IPS-15b (cell line): ENCODE data around the gene IBA57.

ENCODE experiments used
- H3K27me3 ChIP-seq: one replicate; pipeline ENCODE4 v1.6.1; 2013; ENCODE audit warnings: low read length; ENCODE audit not compliant: control insufficient read depth, insufficient read depth
- H3K36me3 ChIP-seq: one replicate; pipeline ENCODE4 v1.6.1; 2013; ENCODE audit warnings: low read length; ENCODE audit not compliant: control insufficient read depth, insufficient read depth
- H3K4me1 ChIP-seq: one replicate; pipeline ENCODE4 v1.6.1; 2013; ENCODE audit warnings: mild to moderate bottlenecking, low read length; ENCODE audit not compliant: control insufficient read depth, insufficient read depth
- H3K4me3 ChIP-seq: one replicate; pipeline ENCODE4 v1.5.1; 2013; ENCODE audit warnings: low read depth, low read length
- H3K9ac ChIP-seq: one replicate; pipeline ENCODE4 v1.6.1; 2013; ENCODE audit warnings: low read depth, mild to moderate bottlenecking, low read length
- H3K9me3 ChIP-seq: one replicate; pipeline ENCODE4 v1.6.1; 2013; ENCODE audit warnings: mild to moderate bottlenecking, low read length; ENCODE audit not compliant: control insufficient read depth, insufficient read depth

Gene IBA57

GRCh38 chr1:228165372-228166169 lies at the start of gene IBA57:
IBA57 (plus strand) TSS chr1:228165804; CDS start chr1:228165817, 13 bp downstream.
- peak within 1 kb of the TSS; percentile 65 for H3K4me3 ChIP-seq
- H3K9me3 ChIP-seq = no peaks in the 10 kb centered on the region
- no peaks in the 10 kb centered on the region for H3K36me3 ChIP-seq
- H3K27me3 ChIP-seq = no peaks in the 10 kb centered on the region
- H3K9ac ChIP-seq = peak within 1 kb of the TSS; percentile 73
- no peaks in the 10 kb centered on the region for H3K4me1 ChIP-seq

GRCh38 chr1:228117335-228117734 lies 48.3 kb upstream of the IBA57 start:
- Histone ChIP-seq H3K4me1 (no peaks in the 10 kb centered on the region), H3K27me3 (no peaks in the 10 kb centered on the region), H3K9ac (no peak overlapping the region), H3K9me3 (no peaks in the 10 kb centered on the region), H3K36me3 (no peaks in the 10 kb centered on the region), H3K4me3 (no peak overlapping the region)

GRCh38 chr1:228118040-228118439 lies 47.6 kb upstream of the IBA57 start:
- Histone ChIP-seq H3K9ac (no peak overlapping the region), H3K27me3 (peaks cover 2% of the 10 kb centered on the region), H3K4me1 (no peaks in the 10 kb centered on the region), H3K9me3 (no peaks in the 10 kb centered on the region), H3K4me3 (no peak overlapping the region), H3K36me3 (no peaks in the 10 kb centered on the region)

GRCh38 chr1:228120351-228120750 lies 45.3 kb upstream of the IBA57 start:
- Histone ChIP-seq H3K4me1 (no peaks in the 10 kb centered on the region), H3K4me3 (no peak overlapping the region), H3K9me3 (no peaks in the 10 kb centered on the region), H3K9ac (no peak overlapping the region), H3K36me3 (no peaks in the 10 kb centered on the region), H3K27me3 (peaks cover 2% of the 10 kb centered on the region)

- Histone ChIP-seq H3K36me3 (no peaks in the 10 kb centered on the region), H3K9ac (no peak overlapping the region), H3K4me1 (no peaks in the 10 kb centered on the region), H3K4me3 (no peak overlapping the region), H3K27me3 (peaks cover 2% of the 10 kb centered on the region), H3K9me3 (no peaks in the 10 kb centered on the region)
These were observed 44.6 kb upstream of the IBA57 start for GRCh38 chr1:228120857-228121489.

- Histone ChIP-seq H3K4me3 (no peak overlapping the region), H3K9me3 (no peaks in the 10 kb centered on the region), H3K27me3 (peaks cover 2% of the 10 kb centered on the region), H3K9ac (no peak overlapping the region), H3K36me3 (no peaks in the 10 kb centered on the region), H3K4me1 (no peaks in the 10 kb centered on the region)
These were observed 42.6 kb upstream of the IBA57 start for GRCh38 chr1:228122921-228123441.

GRCh38 chr1:228123505-228123904 lies 42.1 kb upstream of the IBA57 start:
- Histone ChIP-seq H3K9ac (no peak overlapping the region), H3K27me3 (peaks cover 2% of the 10 kb centered on the region), H3K9me3 (no peaks in the 10 kb centered on the region), H3K36me3 (no peaks in the 10 kb centered on the region), H3K4me1 (no peaks in the 10 kb centered on the region), H3K4me3 (no peak overlapping the region)

GRCh38 chr1:228125185-228125584 lies 40.4 kb upstream of the IBA57 start:
- no peaks in the 10 kb centered on the region for H3K36me3 ChIP-seq
- no peak overlapping the region for H3K9ac ChIP-seq
- H3K4me3 ChIP-seq = no peak overlapping the region
- no peaks in the 10 kb centered on the region for H3K9me3 ChIP-seq
- no peaks in the 10 kb centered on the region for H3K4me1 ChIP-seq
- H3K27me3 ChIP-seq = peaks cover 5% of the 10 kb centered on the region

- Histone ChIP-seq H3K4me1 (no peaks in the 10 kb centered on the region), H3K9me3 (no peaks in the 10 kb centered on the region), H3K27me3 (peaks cover 18% of the 10 kb centered on the region), H3K9ac (no peak overlapping the region), H3K36me3 (no peaks in the 10 kb centered on the region), H3K4me3 (no peak overlapping the region)
These were observed 33.8 kb upstream of the IBA57 start for GRCh38 chr1:228131766-228132165.

- H3K9ac ChIP-seq = no peak overlapping the region
- H3K36me3 ChIP-seq = no peaks in the 10 kb centered on the region
- no peaks in the 10 kb centered on the region for H3K9me3 ChIP-seq
- H3K4me1 ChIP-seq = no peaks in the 10 kb centered on the region
- H3K4me3 ChIP-seq = no peak overlapping the region
- peaks cover 21% of the 10 kb centered on the region for H3K27me3 ChIP-seq
These were observed 31.0 kb upstream of the IBA57 start for GRCh38 chr1:228134591-228134990.

- Histone ChIP-seq H3K4me1 (no peaks in the 10 kb centered on the region), H3K27me3 (peaks cover 18% of the 10 kb centered on the region), H3K9ac (no peak overlapping the region), H3K4me3 (no peak overlapping the region), H3K36me3 (no peaks in the 10 kb centered on the region), H3K9me3 (no peaks in the 10 kb centered on the region)
These were observed 28.7 kb upstream of the IBA57 start for GRCh38 chr1:228136901-228137300.

- Histone ChIP-seq H3K9ac (no peak overlapping the region), H3K4me3 (peak overlapping the region; percentile 52), H3K36me3 (no peaks in the 10 kb centered on the region), H3K27me3 (peaks cover 18% of the 10 kb centered on the region), H3K4me1 (no peaks in the 10 kb centered on the region), H3K9me3 (no peaks in the 10 kb centered on the region)
These were observed 26.1 kb upstream of the IBA57 start for GRCh38 chr1:228139406-228139930.
